HepG2 (cell line): Measurements from ENCODE around the gene IKZF3. TPM values are rescaled to one million over a fixed set of nuclear protein-coding genes. Genes with fewer than 3 reads are reported as not detected.

Source experiments
- CHCHD3 ChIP-seq: sonication (generic); formaldehyde crosslinking; IDR thresholded peaks from 2 replicates; pipeline ENCODE4 v1.8.0; 2022; ENCODE audit warnings: mild to moderate bottlenecking, missing genetic modification reagents, moderate library complexity
- HOXA9 ChIP-seq: sonication (generic); formaldehyde crosslinking; IDR thresholded peaks from 2 replicates; pipeline ENCODE4 v1.8.1; 2022; ENCODE audit warnings: missing genetic modification reagents, mild to moderate bottlenecking, moderate library complexity, borderline replicate concordance
- MAZ ChIP-seq, 2 experiments: sonication (generic) in 1 of 2; formaldehyde crosslinking in 1 of 2; IDR thresholded peaks; 2 replicates each; pipeline versions ENCODE4 v1.5.0 to v1.6.1; 2012 to 2020; ENCODE audit warnings: low read depth in 2 of 2, mild to moderate bottlenecking in 2 of 2, borderline replicate concordance in 1 of 2, improper control_type of control experiment in 1 of 2, low read length in 1 of 2, missing genetic modification reagents in 1 of 2, moderate library complexity in 1 of 2
- MLXIP ChIP-seq: sonication (generic); formaldehyde crosslinking; IDR thresholded peaks from 2 replicates; pipeline ENCODE4 v1.9.0; 2021; ENCODE audit warnings: missing genetic modification reagents, borderline replicate concordance
- NAIF1 ChIP-seq: sonication (generic); formaldehyde crosslinking; IDR thresholded peaks from 2 replicates; pipeline ENCODE4 v1.5.0; 2020; ENCODE audit warnings: mild to moderate bottlenecking, missing genetic modification reagents, borderline replicate concordance
- RFXAP ChIP-seq: sonication (generic); formaldehyde crosslinking; IDR thresholded peaks from 2 replicates; pipeline ENCODE4 v1.4.0; 2020; ENCODE audit warnings: missing genetic modification reagents, borderline replicate concordance
- TERF1 ChIP-seq: sonication (generic); formaldehyde crosslinking; IDR thresholded peaks from 2 replicates; pipeline ENCODE4 v1.8.0; 2022; ENCODE audit warnings: mild to moderate bottlenecking, missing genetic modification reagents, moderate library complexity
- ZHX2 ChIP-seq, 2 experiments: sonication (generic) in 1 of 2; formaldehyde crosslinking in 1 of 2; IDR thresholded peaks; 2 replicates each; pipeline versions ENCODE4 v1.6.1 to v1.9.0; 2014 to 2022; ENCODE audit warnings: antibody characterized with exemption in 1 of 2, borderline replicate concordance in 1 of 2, inconsistent platforms in 1 of 2, low read depth in 1 of 2, missing genetic modification reagents in 1 of 2
- ZNF232 ChIP-seq: sonication (generic); formaldehyde crosslinking; IDR thresholded peaks from 2 replicates; pipeline ENCODE4 v1.4.0; 2020; ENCODE audit warnings: missing genetic modification reagents, borderline replicate concordance
- ZNF292 ChIP-seq: sonication (generic); formaldehyde crosslinking; IDR thresholded peaks from 2 replicates; pipeline ENCODE4 v1.8.1; 2022; ENCODE audit warnings: mild to moderate bottlenecking, low read depth, missing genetic modification reagents, borderline replicate concordance
- ZNF333 ChIP-seq: sonication (generic); formaldehyde crosslinking; IDR thresholded peaks from 2 replicates; pipeline ENCODE4 v1.4.0; 2020; ENCODE audit warnings: mild to moderate bottlenecking, missing genetic modification reagents, borderline replicate concordance
- ZNF432 ChIP-seq: sonication (generic); formaldehyde crosslinking; IDR thresholded peaks from 2 replicates; pipeline ENCODE4 v1.5.0; 2020; ENCODE audit warnings: missing genetic modification reagents, mild to moderate bottlenecking, borderline replicate concordance
- ZNF597 ChIP-seq: sonication (generic); formaldehyde crosslinking; IDR thresholded peaks from 2 replicates; pipeline ENCODE4 v1.5.0; 2020; ENCODE audit warnings: missing genetic modification reagents
- ZNF792 ChIP-seq: IDR thresholded peaks from 2 replicates; pipeline ENCODE4 v1.6.1; 2016
- polyA plus RNA-seq, 8 experiments: library from polyadenylated mRNA; depleted of rRNA in 3 of 8; stranded (reverse) in 7 of 8; unstranded in 1 of 8; fragments of >200 nt; fragmentation: Illumina TruSeq in 4 of 8; extraction: Trizol in 4 of 8; gene quantifications; 2 replicates each; pipeline versions ENCODE4 v1.2.1 to v1.2.3, GENCODE V29; 2011 to 2016; ENCODE audit warnings: low read depth in 4 of 8, missing spikeins in 1 of 8, mixed read lengths in 1 of 8; ENCODE audit not compliant: insufficient read depth in 1 of 8
- total RNA-seq, 5 experiments: library from RNA; depleted of rRNA; stranded (reverse); fragments of >200 nt; fragmentation: Illumina TruSeq; extraction: Trizol; gene quantifications; 2 replicates each; pipeline ENCODE4 v1.2.3, GENCODE V29; 2016; ENCODE audit warnings: low read depth in 1 of 5

IKZF3 gene
- total and polyA plus RNA-seq, 2 of the 13 experiments (the other 11 are each of a cell fraction or from before 2014, with no cell fraction given), result not detected

- 0 out of 2 replicates have a peak, but pooled peaks have one; percentile 55 for TF ChIP-seq ZHX2 (IDR thresholded peaks at IDR 0.05; ENCODE audit: low read depth)
- no peak for TF ChIP-seq ZHX2 (CRISPR knock-in tag; IDR thresholded peaks at IDR 0.05; ENCODE audit: borderline replicate concordance)
- no peak for TF ChIP-seq HOXA9 (CRISPR knock-in tag)
- 0 out of 2 replicates have a peak, but pooled peaks have one; percentile 50 for TF ChIP-seq MAZ (IDR thresholded peaks at IDR 0.05; ENCODE audit: borderline replicate concordance, low read depth, low read length)
- TF ChIP-seq MAZ (CRISPR knock-in tag; IDR thresholded peaks at IDR 0.05; ENCODE audit: low read depth), result peak; percentile 66
- no peak for TF ChIP-seq CHCHD3 (CRISPR knock-in tag)
- TF ChIP-seq MLXIP (CRISPR knock-in tag), result no peak
- no peak for TF ChIP-seq ZNF232 (CRISPR knock-in tag)
- TF ChIP-seq ZNF792 (CRISPR knock-in tag), result no peak
- no peak for TF ChIP-seq ZNF333
- TF ChIP-seq NAIF1 (CRISPR knock-in tag), result no peak
- no peak for TF ChIP-seq ZNF432
- no peak for TF ChIP-seq TERF1
- peak; percentile 56; the same call in 1 of the 2 replicates for TF ChIP-seq ZNF292 (CRISPR knock-in tag)
- no peak for TF ChIP-seq ZNF597
- TF ChIP-seq RFXAP (CRISPR knock-in tag), result peak; percentile 71; the same call in 1 of the 2 replicates
Observed at GRCh38 chr17:39750131-39751015, 113.7 kb downstream of the IKZF3 start (continued).
